ENCODE measurements around the gene SAMD14.

- TF ChIP-seq POLR2A (IDR thresholded peaks at IDR 0.05; ENCODE audit: low read depth, low read length) (no peak), POLR2AphosphoS5 (IDR thresholded peaks at IDR 0.05; ENCODE audit: low read depth, low read length) (no peak)
These were observed 20.2 kb downstream of the SAMD14 start for GRCh38 chr17:50109785-50110184.

All from GM12891 (cell line).